ENCODE results near the gene EPB41L4B. TPM values are rescaled to one million over a fixed set of nuclear protein-coding genes. Genes with fewer than 3 reads are reported as not detected.

The EPB41L4B gene
- total RNA-seq, 1 donor from 2014 or later: 6.8 TPM

GRCh38 chr9:109323771-109324170, 2.9 kb upstream of the EPB41L4B start:
- peaks cover 0 to 15% (median 6%) of the 10 kb centered on the region in 3 donors for H3K27me3 ChIP-seq (ENCODE audit: control insufficient read depth in 3 of 3, insufficient read depth in 3 of 3, low read length in 3 of 3)
- H3K36me3 ChIP-seq (ENCODE audit: control insufficient read depth in 3 of 3, insufficient read depth in 3 of 3, low read length in 3 of 3): no peaks in the 10 kb centered on the region
- peaks cover 0 to 14% (median 9%) of the 10 kb centered on the region in 3 donors for H3K4me1 ChIP-seq (ENCODE audit: control insufficient read depth in 3 of 3, insufficient read depth in 3 of 3, low read length in 3 of 3)

GRCh38 chr9:109321727-109322126, 868 bp upstream of the EPB41L4B start:
- Histone ChIP-seq H3K4me1 (ENCODE audit: control insufficient read depth in 3 of 3, insufficient read depth in 3 of 3, low read length in 3 of 3) (peaks cover 0 to 15% (median 9%) of the 10 kb centered on the region in 3 donors), H3K9me3 (ENCODE audit: control insufficient read depth in 3 of 3, low read length in 3 of 3) (no peaks in the 10 kb centered on the region), H3K27ac (ENCODE audit: low read depth, low read length) (no peak overlapping the region), H3K36me3 (ENCODE audit: control insufficient read depth in 3 of 3, insufficient read depth in 3 of 3, low read length in 3 of 3) (no peaks in the 10 kb centered on the region), H3K9ac (ENCODE audit: low read depth in 1 of 3, low read length in 3 of 3) (no peak overlapping the region), H3K27me3 (ENCODE audit: control insufficient read depth in 3 of 3, insufficient read depth in 3 of 3, low read length in 3 of 3) (peaks cover 0 to 24% (median 6%) of the 10 kb centered on the region in 3 donors), H3K4me3 (ENCODE audit: low read length in 3 of 3) (no peak overlapping the region)

More at GRCh38 chr9:109323771-109324170, 2.9 kb upstream of the EPB41L4B start:
- H3K9me3 ChIP-seq (ENCODE audit: control insufficient read depth in 3 of 3, low read length in 3 of 3): no peaks in the 10 kb centered on the region
- H3K4me3 ChIP-seq (ENCODE audit: low read length in 3 of 3): no peak overlapping the region
- no peak overlapping the region for H3K9ac ChIP-seq (ENCODE audit: low read depth in 1 of 3, low read length in 3 of 3)
- H3K27ac ChIP-seq (ENCODE audit: low read depth, low read length): no peak overlapping the region

- Histone ChIP-seq H3K9ac (ENCODE audit: low read depth in 1 of 3, low read length in 3 of 3) (no peak overlapping the region), H3K4me1 (ENCODE audit: control insufficient read depth in 3 of 3, insufficient read depth in 3 of 3, low read length in 3 of 3) (peaks cover 0 to 24% (median 21%) of the 10 kb centered on the region in 3 donors), H3K27me3 (ENCODE audit: control insufficient read depth in 3 of 3, insufficient read depth in 3 of 3, low read length in 3 of 3) (peaks cover 0 to 25% (median 8%) of the 10 kb centered on the region in 3 donors), H3K27ac (ENCODE audit: low read depth, low read length) (no peak overlapping the region), H3K9me3 (ENCODE audit: control insufficient read depth in 3 of 3, low read length in 3 of 3) (no peaks in the 10 kb centered on the region), H3K36me3 (ENCODE audit: control insufficient read depth in 3 of 3, insufficient read depth in 3 of 3, low read length in 3 of 3) (no peaks in the 10 kb centered on the region), H3K4me3 (ENCODE audit: low read length in 3 of 3) (no peak overlapping the region)
These were observed 523 bp downstream of the EPB41L4B start for GRCh38 chr9:109320331-109320741.

GRCh38 chr9:109319626-109320241, 1.1 kb downstream of the EPB41L4B start:
- Histone ChIP-seq H3K4me1 (ENCODE audit: control insufficient read depth in 3 of 3, insufficient read depth in 3 of 3, low read length in 3 of 3) (peaks cover 0 to 24% (median 24%) of the 10 kb centered on the region in 3 donors), H3K27ac (ENCODE audit: low read depth, low read length) (no peak overlapping the region), H3K27me3 (ENCODE audit: control insufficient read depth in 3 of 3, insufficient read depth in 3 of 3, low read length in 3 of 3) (peaks cover 0 to 31% (median 9%) of the 10 kb centered on the region in 3 donors), H3K4me3 (ENCODE audit: low read length in 3 of 3) (peak overlapping the region; percentile 30 to 59 (median 49)), H3K9me3 (ENCODE audit: control insufficient read depth in 3 of 3, low read length in 3 of 3) (no peaks in the 10 kb centered on the region), H3K9ac (ENCODE audit: low read depth in 1 of 3, low read length in 3 of 3) (no peak overlapping the region), H3K36me3 (ENCODE audit: control insufficient read depth in 3 of 3, insufficient read depth in 3 of 3, low read length in 3 of 3) (no peaks in the 10 kb centered on the region)

- no peak overlapping the region for H3K27ac ChIP-seq (ENCODE audit: low read depth, low read length)
- no peak overlapping the region for H3K4me3 ChIP-seq (ENCODE audit: low read length in 3 of 3)
- peak overlapping the region in 1 of 3 donors; percentile 14 for H3K9ac ChIP-seq (ENCODE audit: low read depth in 1 of 3, low read length in 3 of 3)
- H3K36me3 ChIP-seq (ENCODE audit: control insufficient read depth in 3 of 3, insufficient read depth in 3 of 3, low read length in 3 of 3): no peaks in the 10 kb centered on the region
- no peaks in the 10 kb centered on the region for H3K9me3 ChIP-seq (ENCODE audit: control insufficient read depth in 3 of 3, low read length in 3 of 3)
- H3K4me1 ChIP-seq (ENCODE audit: control insufficient read depth in 3 of 3, insufficient read depth in 3 of 3, low read length in 3 of 3): peaks cover 0 to 29% (median 24%) of the 10 kb centered on the region in 3 donors
- H3K27me3 ChIP-seq (ENCODE audit: control insufficient read depth in 3 of 3, insufficient read depth in 3 of 3, low read length in 3 of 3): peaks cover 0 to 32% (median 9%) of the 10 kb centered on the region in 3 donors
These were observed 1.7 kb downstream of the EPB41L4B start for GRCh38 chr9:109319017-109319625.

GRCh38 chr9:109317979-109318741, 2.7 kb downstream of the EPB41L4B start:
- H3K4me1 ChIP-seq (ENCODE audit: control insufficient read depth in 3 of 3, insufficient read depth in 3 of 3, low read length in 3 of 3): peaks cover 0 to 35% (median 24%) of the 10 kb centered on the region in 3 donors
- no peak overlapping the region for H3K9ac ChIP-seq (ENCODE audit: low read depth in 1 of 3, low read length in 3 of 3)
- H3K4me3 ChIP-seq (ENCODE audit: low read length in 3 of 3): no peak overlapping the region
- H3K27ac ChIP-seq (ENCODE audit: low read depth, low read length): no peak overlapping the region
- H3K27me3 ChIP-seq (ENCODE audit: control insufficient read depth in 3 of 3, insufficient read depth in 3 of 3, low read length in 3 of 3): peaks cover 3 to 38% (median 9%) of the 10 kb centered on the region in 3 donors
- H3K9me3 ChIP-seq (ENCODE audit: control insufficient read depth in 3 of 3, low read length in 3 of 3): no peaks in the 10 kb centered on the region
- H3K36me3 ChIP-seq (ENCODE audit: control insufficient read depth in 3 of 3, insufficient read depth in 3 of 3, low read length in 3 of 3): no peaks in the 10 kb centered on the region

- Histone ChIP-seq H3K4me3 (ENCODE audit: low read length in 3 of 3) (no peak overlapping the region), H3K4me1 (ENCODE audit: control insufficient read depth in 3 of 3, insufficient read depth in 3 of 3, low read length in 3 of 3) (peaks cover 0 to 35% (median 24%) of the 10 kb centered on the region in 3 donors), H3K27me3 (ENCODE audit: control insufficient read depth in 3 of 3, insufficient read depth in 3 of 3, low read length in 3 of 3) (peaks cover 3 to 37% (median 9%) of the 10 kb centered on the region in 3 donors), H3K27ac (ENCODE audit: low read depth, low read length) (no peak overlapping the region), H3K36me3 (ENCODE audit: control insufficient read depth in 3 of 3, insufficient read depth in 3 of 3, low read length in 3 of 3) (no peaks in the 10 kb centered on the region), H3K9ac (ENCODE audit: low read depth in 1 of 3, low read length in 3 of 3) (no peak overlapping the region), H3K9me3 (ENCODE audit: control insufficient read depth in 3 of 3, low read length in 3 of 3) (no peaks in the 10 kb centered on the region)
These were observed 3.4 kb downstream of the EPB41L4B start for GRCh38 chr9:109317311-109317978.

GRCh38 chr9:109316207-109316640, 4.6 kb downstream of the EPB41L4B start:
- Histone ChIP-seq H3K9me3 (ENCODE audit: control insufficient read depth in 3 of 3, low read length in 3 of 3) (no peaks in the 10 kb centered on the region), H3K36me3 (ENCODE audit: control insufficient read depth in 3 of 3, insufficient read depth in 3 of 3, low read length in 3 of 3) (no peaks in the 10 kb centered on the region), H3K4me1 (ENCODE audit: control insufficient read depth in 3 of 3, insufficient read depth in 3 of 3, low read length in 3 of 3) (peaks cover 0 to 38% (median 23%) of the 10 kb centered on the region in 3 donors), H3K4me3 (ENCODE audit: low read length in 3 of 3) (peak overlapping the region in 1 of 3 donors; percentile 45), H3K27ac (ENCODE audit: low read depth, low read length) (peak overlapping the region; percentile 49), H3K9ac (ENCODE audit: low read depth in 1 of 3, low read length in 3 of 3) (no peak overlapping the region), H3K27me3 (ENCODE audit: control insufficient read depth in 3 of 3, insufficient read depth in 3 of 3, low read length in 3 of 3) (peaks cover 3 to 37% (median 9%) of the 10 kb centered on the region in 3 donors)

- Histone ChIP-seq H3K9ac (ENCODE audit: low read depth in 1 of 3, low read length in 3 of 3) (no peak overlapping the region), H3K27me3 (ENCODE audit: control insufficient read depth in 3 of 3, insufficient read depth in 3 of 3, low read length in 3 of 3) (peaks cover 3 to 37% (median 9%) of the 10 kb centered on the region in 3 donors), H3K27ac (ENCODE audit: low read depth, low read length) (no peak overlapping the region), H3K4me1 (ENCODE audit: control insufficient read depth in 3 of 3, insufficient read depth in 3 of 3, low read length in 3 of 3) (peaks cover 0 to 37% (median 23%) of the 10 kb centered on the region in 3 donors), H3K36me3 (ENCODE audit: control insufficient read depth in 3 of 3, insufficient read depth in 3 of 3, low read length in 3 of 3) (no peaks in the 10 kb centered on the region), H3K4me3 (ENCODE audit: low read length in 3 of 3) (peak overlapping the region in 1 of 3 donors; percentile 45), H3K9me3 (ENCODE audit: control insufficient read depth in 3 of 3, low read length in 3 of 3) (no peaks in the 10 kb centered on the region)
These were observed 5.2 kb downstream of the EPB41L4B start for GRCh38 chr9:109315480-109316206.
